Coronary artery (tissue), 2 donors: ENCODE results near the gene TEKT1.
"Not testable (repeated sequence)": the region's sequence is repeated elsewhere in the genome, so short reads cannot be mapped to it uniquely, and the experiment has no call there.

ENCODE experiments used
- DNase-seq: peaks from one replicate; pipeline ENCODE4 v3.0.0-alpha.2; 2017; ENCODE audit warnings: low spot score
- H3K27ac ChIP-seq, 2 donors: fragments of 200-600 bp; sonication (generic); one replicate each; pipeline ENCODE4 v1.5.1; 2016 to 2019
- H3K4me3 ChIP-seq: fragments of 200-600 bp; sonication (generic); 2 replicates; pipeline ENCODE4 v1.5.1; 2016; ENCODE audit warnings: mild to moderate bottlenecking, moderate library complexity
- CTCF ChIP-seq: fragments of 200-600 bp; sonication (generic); IDR thresholded peaks from one replicate; pipeline ENCODE4 v1.5.1; 2019; ENCODE audit warnings: antibody characterized with exemption

The TEKT1 gene

GRCh38 chr17:6862122-6862521 lies 30.6 kb upstream of the TEKT1 start:
- no peak for TF ChIP-seq CTCF
- no peak for DNase-seq
- no peak overlapping the region for H3K4me3 ChIP-seq
- no peak overlapping the region for H3K27ac ChIP-seq

GRCh38 chr17:6857904-6858303 lies 26.4 kb upstream of the TEKT1 start:
- no peak for DNase-seq
- TF ChIP-seq CTCF: no peak
- Histone ChIP-seq H3K27ac (no peak overlapping the region), H3K4me3 (no peak overlapping the region)

- Histone ChIP-seq H3K27ac (no peak overlapping the region), H3K4me3 (no peak overlapping the region)
- no peak for TF ChIP-seq CTCF
- DNase-seq: no peak
Observed at GRCh38 chr17:6857336-6857735, 25.8 kb upstream of the TEKT1 start.

- no peak for DNase-seq
- no peak for TF ChIP-seq CTCF
- no peak overlapping the region for H3K27ac ChIP-seq
Observed at GRCh38 chr17:6856051-6856450, 24.5 kb upstream of the TEKT1 start.

GRCh38 chr17:6853764-6854442 lies 22.4 kb upstream of the TEKT1 start:
- Histone ChIP-seq H3K4me3 (no peak overlapping the region), H3K27ac (no peak overlapping the region)
- DNase-seq: no peak
- no peak for TF ChIP-seq CTCF

More at GRCh38 chr17:6856051-6856450, 24.5 kb upstream of the TEKT1 start:
- H3K4me3 ChIP-seq: no peak overlapping the region

GRCh38 chr17:6848545-6849179 lies 17.1 kb upstream of the TEKT1 start:
- H3K27ac ChIP-seq, DNase-seq, H3K4me3 ChIP-seq: not testable (repeated sequence)

- not testable (repeated sequence) for DNase-seq, H3K27ac ChIP-seq, H3K4me3 ChIP-seq
Observed at GRCh38 chr17:6846138-6846537, 14.6 kb upstream of the TEKT1 start.

GRCh38 chr17:6844406-6844805 lies 12.9 kb upstream of the TEKT1 start:
- DNase-seq, H3K27ac ChIP-seq, H3K4me3 ChIP-seq: not testable (repeated sequence)
